Inflammatory macrophage treated with lipopolysaccharide for 1 hour (primary cell): ENCODE results near the gene CPT2.
"Not testable (repeated sequence)": the region's sequence is repeated elsewhere in the genome, so short reads cannot be mapped to it uniquely, and the experiment has no call there.

Experiments
- DNase-seq, 2 donors: peaks; one replicate each; pipeline ENCODE4 v3.0.0-alpha.2; 2020 to 2022

The CPT2 gene

GRCh38 chr1:53182716-53183094 lies 13.9 kb upstream of the CPT2 start:
- no peak for DNase-seq

GRCh38 chr1:53183095-53183990 lies 13.3 kb upstream of the CPT2 start:
- no peak for DNase-seq

GRCh38 chr1:53185955-53186297 lies 10.7 kb upstream of the CPT2 start:
- not testable (repeated sequence) for DNase-seq

GRCh38 chr1:53186533-53186932 lies 10.1 kb upstream of the CPT2 start:
- DNase-seq: no peak

GRCh38 chr1:53187401-53187800 lies 9.2 kb upstream of the CPT2 start:
- DNase-seq: no peak

- DNase-seq: no peak
Measured at GRCh38 chr1:53188099-53188498, 8.5 kb upstream of the CPT2 start.

- no peak for DNase-seq
Measured at GRCh38 chr1:53189061-53189460, 7.6 kb upstream of the CPT2 start.

GRCh38 chr1:53190210-53190611 lies 6.4 kb upstream of the CPT2 start:
- DNase-seq: no peak

- no peak for DNase-seq
Measured at GRCh38 chr1:53195246-53196016, 1.2 kb upstream of the CPT2 start.

GRCh38 chr1:53196017-53196484 lies 573 bp upstream of the CPT2 start:
- no peak for DNase-seq

- peak; percentile 51 to 60 for DNase-seq
Measured at GRCh38 chr1:53197291-53198200, 922 bp downstream of the CPT2 start.

- no peak for DNase-seq
Measured at GRCh38 chr1:53198241-53198651, 1.6 kb downstream of the CPT2 start.

- no peak for DNase-seq
Measured at GRCh38 chr1:53203466-53203865, 6.8 kb downstream of the CPT2 start.

GRCh38 chr1:53205496-53205895 lies 8.9 kb downstream of the CPT2 start:
- DNase-seq: not testable (repeated sequence)

- not testable (repeated sequence) for DNase-seq
Measured at GRCh38 chr1:53206083-53206685, 9.6 kb downstream of the CPT2 start.

GRCh38 chr1:53206735-53207379 lies 10.2 kb downstream of the CPT2 start:
- peak in 1 of 2 donors; percentile 35 for DNase-seq

- no peak for DNase-seq
Measured at GRCh38 chr1:53207726-53208125, 11.1 kb downstream of the CPT2 start.

- DNase-seq: no peak
Measured at GRCh38 chr1:53210352-53210751, 13.7 kb downstream of the CPT2 start.

GRCh38 chr1:53210954-53211353 lies 14.3 kb downstream of the CPT2 start:
- DNase-seq: no peak

- no peak for DNase-seq
Measured at GRCh38 chr1:53214376-53214940, 17.8 kb downstream of the CPT2 start.

- DNase-seq: no peak
Measured at GRCh38 chr1:53218201-53218600, 21.6 kb downstream of the CPT2 start.

GRCh38 chr1:53219711-53220110 lies 23.1 kb downstream of the CPT2 start:
- DNase-seq: no peak
